Astrocyte (in vitro differentiated cells and primary cell): ENCODE data around the gene PIWIL1.

Experiments used
- EZH2 ChIP-seq: IDR thresholded peaks from 2 replicates; pipeline ENCODE4 v1.6.1; 2012; ENCODE audit warnings: mild to moderate bottlenecking, low read length, inconsistent platforms; ENCODE audit not compliant: insufficient read depth
- TF ChIP-seq, protein P1 (sequence below): IDR thresholded peaks from 2 replicates; pipeline ENCODE4 v1.5.1; 2011; ENCODE audit warnings: low read depth, mild to moderate bottlenecking, inconsistent platforms, low read length, moderate library complexity; ENCODE audit not compliant: insufficient read depth

DNA sequence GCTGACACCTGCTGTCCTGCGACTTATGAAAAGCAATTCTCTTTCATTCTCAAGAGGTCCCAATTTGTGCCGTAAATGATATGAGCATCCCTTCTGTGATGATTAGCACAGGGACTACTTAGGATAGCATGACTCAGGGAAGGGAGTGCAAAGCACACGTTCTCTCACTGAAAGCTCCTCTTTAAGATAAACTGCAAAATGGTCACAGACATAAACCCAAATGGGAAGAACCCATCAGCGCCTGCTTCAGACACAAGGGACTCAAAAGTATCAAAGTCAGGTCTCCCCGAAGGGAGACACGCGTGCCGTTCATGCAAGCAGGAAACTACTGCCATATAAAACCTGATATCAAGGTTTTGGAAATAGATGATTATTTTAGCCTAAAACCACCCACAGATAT, 33.9 kb upstream of the PIWIL1 start:
- TF ChIP-seq EZH2 = no peak
- TF ChIP-seq, protein P1, sequence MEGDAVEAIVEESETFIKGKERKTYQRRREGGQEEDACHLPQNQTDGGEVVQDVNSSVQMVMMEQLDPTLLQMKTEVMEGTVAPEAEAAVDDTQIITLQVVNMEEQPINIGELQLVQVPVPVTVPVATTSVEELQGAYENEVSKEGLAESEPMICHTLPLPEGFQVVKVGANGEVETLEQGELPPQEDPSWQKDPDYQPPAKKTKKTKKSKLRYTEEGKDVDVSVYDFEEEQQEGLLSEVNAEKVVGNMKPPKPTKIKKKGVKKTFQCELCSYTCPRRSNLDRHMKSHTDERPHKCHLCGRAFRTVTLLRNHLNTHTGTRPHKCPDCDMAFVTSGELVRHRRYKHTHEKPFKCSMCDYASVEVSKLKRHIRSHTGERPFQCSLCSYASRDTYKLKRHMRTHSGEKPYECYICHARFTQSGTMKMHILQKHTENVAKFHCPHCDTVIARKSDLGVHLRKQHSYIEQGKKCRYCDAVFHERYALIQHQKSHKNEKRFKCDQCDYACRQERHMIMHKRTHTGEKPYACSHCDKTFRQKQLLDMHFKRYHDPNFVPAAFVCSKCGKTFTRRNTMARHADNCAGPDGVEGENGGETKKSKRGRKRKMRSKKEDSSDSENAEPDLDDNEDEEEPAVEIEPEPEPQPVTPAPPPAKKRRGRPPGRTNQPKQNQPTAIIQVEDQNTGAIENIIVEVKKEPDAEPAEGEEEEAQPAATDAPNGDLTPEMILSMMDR = no peak
